Measurements from ENCODE around the gene ITCH.
"Not testable (repeated sequence)": the region's sequence is repeated elsewhere in the genome, so short reads cannot be mapped to it uniquely, and the experiment has no call there.

The ITCH gene

DNA sequence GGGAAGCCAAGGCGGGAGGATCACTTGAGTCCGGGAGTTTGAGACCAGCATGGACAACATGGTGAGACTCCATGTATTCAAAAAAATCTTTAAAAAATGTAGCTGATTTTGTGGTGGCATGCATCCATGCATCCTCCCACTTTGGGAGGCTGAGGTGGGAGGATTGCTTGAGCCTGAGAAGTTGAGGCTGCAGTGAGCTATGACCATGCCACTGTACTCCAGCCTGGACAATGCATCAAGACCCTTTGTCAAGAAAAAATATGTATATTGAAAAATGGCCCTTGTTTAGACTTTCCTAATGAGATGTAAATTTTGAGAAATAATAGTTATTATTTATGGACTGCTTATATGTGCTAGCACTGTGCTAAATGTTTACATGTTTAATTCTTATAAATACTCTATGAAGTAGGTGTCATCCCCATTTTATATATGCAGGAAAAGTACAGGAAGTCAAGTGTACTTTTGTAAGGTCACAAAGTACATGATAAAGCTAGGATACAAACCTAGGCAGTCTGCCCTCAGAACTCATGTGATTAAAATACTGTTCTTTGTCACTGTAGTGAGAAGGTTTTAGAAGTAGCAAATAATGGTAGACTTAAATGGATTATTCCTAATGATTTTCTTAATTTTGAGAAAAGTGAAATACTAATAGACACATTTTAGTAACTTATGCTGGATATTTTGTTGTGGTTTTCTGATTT, 58.8 kb downstream of the ITCH start:
- DNase-seq, result no peak

DNA sequence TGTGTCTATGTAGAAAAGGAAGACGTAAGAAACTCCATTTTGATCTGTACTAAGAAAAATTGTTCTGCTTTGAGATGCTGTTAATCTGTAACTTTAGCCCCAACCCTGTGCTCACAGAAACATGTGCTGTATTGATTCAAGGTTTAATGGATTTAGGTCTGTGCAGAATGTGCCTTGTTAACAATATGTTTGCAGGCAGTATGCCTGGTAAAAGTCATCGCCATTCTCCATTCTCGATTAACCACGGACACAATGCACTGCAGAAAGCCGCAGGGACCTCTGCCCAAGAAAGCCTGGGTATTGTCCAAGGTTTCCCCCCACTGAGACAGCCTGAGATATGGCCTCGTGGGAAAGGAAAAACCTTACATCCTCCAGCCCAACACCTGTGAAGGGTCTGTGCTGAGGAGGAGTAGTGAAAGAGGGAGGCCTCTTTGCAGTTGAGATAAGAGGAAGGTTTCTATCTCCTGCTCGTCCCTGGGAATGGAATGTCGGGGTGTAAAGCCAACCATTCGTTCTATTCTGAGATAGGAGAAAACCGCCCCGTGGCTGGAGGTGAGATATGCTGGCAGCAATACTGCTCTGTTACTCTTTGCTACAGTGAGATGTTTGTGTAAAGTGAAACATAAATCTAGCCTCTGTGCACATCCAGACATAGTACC, 62.1 kb downstream of the ITCH start:
- DNase-seq, result not testable (repeated sequence)

DNA sequence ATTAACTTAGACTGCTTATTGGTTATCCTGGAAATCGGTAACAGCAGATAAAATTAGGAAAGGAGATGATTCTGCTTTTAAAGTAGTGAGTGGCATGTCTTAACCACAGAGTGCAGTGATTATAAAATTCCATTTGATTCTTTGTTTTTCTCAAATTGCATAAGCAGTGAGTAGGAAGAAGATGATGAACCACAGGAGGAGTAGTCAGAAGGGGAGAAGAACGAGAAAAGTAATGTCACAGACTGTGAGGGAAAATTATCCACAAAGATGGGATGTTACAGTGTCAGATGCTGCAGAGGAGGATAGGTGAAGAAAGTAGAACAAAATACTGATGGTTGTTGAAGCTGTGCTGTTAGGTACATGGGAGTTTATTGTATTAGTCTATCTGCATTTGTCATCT, 63.0 kb downstream of the ITCH start:
- DNase-seq, result no peak

DNA sequence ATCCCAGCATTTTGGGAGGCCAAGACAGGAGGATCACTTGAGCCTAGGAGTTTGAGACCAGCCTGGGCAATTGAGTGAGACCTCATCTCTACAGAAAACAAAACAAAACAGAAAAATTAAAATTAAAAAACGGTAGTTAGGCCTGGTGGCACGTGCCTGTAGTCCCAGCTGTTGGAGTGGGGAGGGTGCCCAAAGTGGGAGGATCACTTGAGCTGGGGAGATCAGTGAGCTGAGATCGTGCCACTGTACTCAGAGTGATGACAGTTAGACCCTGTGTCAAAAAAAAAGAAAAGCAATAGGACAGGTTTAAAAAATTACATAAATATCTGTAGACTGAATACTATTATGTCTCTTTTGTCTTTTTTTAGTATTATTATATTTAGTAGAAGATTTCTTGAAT, 64.3 kb downstream of the ITCH start:
- DNase-seq, result no peak

DNA sequence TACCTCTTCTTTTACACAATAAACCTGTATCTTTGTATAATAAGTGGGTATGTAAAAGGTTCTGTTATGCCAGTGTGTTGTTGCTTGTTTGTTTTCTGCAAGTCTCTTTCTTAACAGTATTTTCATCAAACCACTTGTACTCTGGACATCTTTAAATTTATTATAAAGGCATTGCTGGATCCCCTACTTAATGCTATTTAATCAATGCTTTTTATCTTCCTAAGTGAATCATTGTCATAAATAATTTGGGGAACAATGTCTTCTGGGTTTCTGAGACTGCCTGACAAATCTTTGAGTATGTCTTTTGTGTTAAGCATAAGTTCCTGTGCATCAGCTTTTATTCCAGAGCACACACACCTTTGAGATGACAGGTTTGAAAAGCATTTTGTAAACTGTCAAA, 64.7 kb downstream of the ITCH start:
- DNase-seq, result no peak

DNA sequence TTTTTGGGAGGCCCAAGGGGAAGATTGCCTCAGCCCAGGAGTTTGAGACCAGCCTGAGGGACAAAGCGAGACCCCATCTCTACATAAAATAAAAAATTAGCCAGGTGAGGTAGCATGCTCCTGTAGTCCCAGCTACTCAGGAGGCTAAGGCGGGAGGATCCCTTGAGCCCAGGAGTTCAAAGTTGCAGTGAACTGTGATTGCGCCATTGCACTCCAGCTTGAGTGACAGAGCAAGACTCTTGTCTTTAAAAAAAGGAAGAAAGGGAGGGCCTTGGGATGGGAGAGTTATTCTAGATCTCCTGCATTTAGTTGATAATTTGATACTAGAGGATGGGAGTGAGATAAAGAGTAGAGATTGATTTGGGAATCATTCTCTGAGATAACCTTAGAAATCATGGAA, 68.1 kb downstream of the ITCH start:
- DNase-seq, result no peak

DNA sequence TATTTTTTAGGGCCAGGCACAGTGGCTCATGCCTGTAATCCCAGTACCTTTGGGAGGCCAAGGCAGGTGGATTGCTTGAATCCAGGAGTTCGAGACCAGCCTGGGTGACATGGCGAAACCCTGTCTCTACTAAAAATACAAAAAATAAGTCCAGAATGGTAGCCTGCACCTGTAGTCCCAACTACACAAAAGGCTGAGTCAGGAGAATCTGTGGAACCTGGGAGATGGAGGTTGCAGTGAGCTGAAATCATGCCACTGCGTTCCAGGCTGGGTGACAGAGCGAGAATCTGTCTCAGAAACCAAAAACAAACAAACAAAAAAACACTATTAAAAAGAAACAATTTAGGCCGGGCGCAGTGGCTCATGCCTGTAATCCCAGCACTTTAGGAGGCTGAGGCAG, 69.6 kb downstream of the ITCH start:
- not testable (repeated sequence) for DNase-seq

DNA sequence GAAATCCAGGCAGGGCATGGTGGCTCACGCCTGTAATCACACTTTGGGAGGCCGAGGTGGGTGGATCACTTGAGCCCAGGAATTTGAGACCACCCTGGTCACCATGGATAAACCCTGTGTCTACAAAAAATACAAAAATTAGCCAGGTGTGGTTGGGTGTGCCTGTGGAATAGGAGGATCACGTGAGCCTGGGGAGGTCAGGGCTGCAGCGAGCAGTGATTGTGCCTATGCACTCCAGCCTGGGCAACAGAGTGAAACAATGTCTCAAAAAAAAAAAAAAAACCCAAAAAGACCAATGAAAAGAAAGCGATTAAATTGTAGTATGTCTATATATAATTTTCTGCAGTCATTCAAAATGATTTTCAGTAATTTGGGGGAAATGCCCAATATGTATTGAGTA, 70.3 kb downstream of the ITCH start:
- no peak for DNase-seq

DNA sequence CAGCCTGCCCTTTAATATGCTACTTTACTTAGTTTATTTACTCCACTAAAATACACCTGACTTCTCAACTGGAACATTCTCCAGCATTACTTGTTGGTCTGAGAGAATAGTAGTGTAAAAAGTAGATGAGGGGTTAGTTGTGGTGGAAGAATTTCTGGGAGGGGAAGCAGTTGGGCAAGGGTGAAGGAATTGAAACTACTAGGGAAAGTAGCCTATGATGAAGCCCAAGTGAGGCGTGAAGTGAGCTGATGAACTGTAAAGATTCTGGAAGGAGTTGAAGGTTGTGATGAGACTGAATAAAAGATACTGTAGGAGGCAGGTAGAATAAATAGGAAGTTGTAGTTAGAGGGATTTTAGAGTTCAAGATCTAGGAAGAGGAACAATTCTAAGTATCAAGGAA, 72.5 kb downstream of the ITCH start:
- DNase-seq, result no peak

DNA sequence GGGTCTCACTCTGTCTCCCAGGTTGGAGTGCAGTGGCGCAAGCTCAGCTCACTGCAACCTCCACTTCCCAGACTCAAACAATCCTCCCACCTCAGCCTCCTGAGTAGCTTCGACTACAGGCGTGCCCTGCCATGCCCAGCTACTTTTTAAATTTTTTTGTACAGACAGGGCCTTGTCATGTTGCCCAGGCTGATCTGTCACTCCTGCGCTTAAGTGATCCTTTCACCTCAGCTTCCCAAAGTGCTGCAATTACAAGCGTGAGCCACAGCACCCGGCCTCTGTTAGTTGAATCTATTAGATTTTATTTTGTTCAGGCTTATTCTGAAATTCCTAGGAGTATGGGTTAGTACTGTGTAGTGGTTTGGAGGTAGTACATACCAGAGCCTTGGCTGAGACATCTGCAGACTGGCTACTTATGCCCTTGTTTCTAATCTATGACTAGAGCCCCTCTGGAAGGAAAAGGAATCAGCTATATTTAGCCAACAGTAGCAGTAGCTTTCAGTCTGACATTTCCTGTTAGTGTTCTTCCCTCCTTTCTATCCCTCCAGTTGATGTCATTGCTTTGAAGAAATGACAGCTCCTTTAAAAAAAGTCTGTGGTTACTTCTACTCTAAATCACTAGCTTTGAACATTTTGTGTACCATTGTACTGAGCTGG, 74.4 kb downstream of the ITCH start:
- no peak for DNase-seq

DNA sequence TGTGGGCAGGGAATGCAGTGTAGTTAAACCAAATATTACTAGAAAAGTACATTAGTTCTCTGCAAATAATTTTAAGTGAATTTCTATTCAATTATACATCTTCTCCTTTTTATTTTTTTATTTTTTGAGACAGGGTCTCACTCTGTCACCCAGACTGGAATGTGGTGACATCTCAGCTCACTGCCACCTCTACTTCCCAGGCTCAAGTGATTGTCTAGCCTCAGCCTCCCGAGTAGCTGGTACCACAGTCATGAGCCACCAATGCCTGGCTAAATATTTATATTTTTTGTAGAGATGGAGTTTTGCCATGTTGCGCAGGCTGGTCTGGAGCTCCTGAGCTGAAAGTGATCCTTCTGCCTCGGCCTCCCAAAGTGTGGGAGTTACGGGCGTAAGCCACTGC, 76.1 kb downstream of the ITCH start:
- no peak for DNase-seq

DNA sequence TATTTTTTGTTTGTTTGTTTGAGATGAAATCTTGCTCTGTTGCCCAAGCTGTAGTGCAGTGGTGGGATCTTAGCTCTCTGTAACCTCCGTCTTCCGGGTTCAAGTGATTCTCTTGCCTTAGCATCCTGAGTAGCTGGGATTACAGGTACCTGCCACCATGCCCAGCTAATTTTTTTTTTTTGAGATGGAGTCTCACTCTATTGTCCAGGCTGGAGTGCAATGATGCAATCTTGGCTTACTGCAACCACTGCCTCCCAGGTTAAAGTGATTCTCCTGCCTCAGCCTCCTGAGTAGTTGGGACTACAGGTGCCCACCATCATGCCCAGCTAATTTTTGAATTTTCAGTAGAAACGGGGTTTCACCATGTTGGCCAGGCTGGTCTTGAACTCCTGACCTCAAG, 78.3 kb downstream of the ITCH start:
- not testable (repeated sequence) for DNase-seq

DNA sequence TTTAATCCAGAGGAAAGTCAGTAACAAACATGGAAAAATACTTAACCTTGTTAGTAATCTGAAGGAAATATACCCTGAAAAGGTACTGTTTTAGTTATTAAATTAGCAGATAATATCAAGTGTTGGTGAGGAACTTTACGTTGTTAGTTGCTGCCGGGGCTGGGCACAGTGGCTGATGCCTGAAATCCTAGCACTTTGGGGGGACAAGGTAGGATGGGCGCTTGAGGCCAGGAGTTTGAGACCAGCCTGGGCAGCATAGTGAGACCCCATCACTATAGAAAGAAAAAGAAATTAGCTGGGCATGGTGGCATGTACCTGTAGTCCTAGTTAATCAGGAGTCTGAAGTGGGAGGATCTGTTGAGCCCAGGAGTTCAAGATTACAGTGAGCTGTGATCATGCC, 80.5 kb downstream of the ITCH start:
- no peak for DNase-seq

DNA sequence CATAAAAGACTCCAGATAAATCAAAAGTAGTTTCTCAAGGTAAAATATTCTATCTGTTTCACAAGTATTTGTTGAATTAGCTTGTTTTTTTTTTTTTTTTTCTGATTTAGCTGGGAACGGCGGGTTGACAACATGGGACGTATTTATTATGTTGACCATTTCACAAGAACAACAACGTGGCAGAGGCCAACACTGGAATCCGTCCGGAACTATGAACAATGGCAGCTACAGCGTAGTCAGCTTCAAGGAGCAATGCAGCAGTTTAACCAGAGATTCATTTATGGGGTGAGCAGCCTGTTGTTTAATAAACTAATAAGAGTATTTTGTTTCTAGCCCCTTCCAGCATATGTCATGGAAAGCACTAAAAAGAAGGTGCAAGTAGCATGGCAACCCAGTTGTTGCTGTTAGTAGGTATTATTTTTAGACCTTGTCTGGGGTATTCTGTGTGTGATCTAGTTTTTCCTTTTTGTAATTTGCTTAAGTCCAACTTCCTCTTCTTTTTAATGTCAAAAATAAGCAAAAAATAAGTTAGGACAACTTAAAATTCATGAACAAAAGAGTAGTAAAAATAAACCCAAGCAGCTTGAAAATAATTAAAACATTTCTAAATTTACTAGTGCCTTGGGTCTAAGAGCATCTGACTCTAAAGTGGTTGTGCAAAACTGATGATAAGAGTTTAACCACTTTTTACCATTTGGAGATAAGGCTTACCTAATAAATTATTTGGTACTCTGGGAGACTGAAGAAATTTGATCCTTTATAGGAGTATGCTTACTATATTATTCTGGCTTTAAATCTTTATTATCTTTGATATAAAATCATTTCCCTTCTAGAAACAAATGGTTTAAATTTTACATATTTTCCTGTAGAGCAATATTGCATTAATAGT, 82.3 kb downstream of the ITCH start:
- no peak for DNase-seq

DNA sequence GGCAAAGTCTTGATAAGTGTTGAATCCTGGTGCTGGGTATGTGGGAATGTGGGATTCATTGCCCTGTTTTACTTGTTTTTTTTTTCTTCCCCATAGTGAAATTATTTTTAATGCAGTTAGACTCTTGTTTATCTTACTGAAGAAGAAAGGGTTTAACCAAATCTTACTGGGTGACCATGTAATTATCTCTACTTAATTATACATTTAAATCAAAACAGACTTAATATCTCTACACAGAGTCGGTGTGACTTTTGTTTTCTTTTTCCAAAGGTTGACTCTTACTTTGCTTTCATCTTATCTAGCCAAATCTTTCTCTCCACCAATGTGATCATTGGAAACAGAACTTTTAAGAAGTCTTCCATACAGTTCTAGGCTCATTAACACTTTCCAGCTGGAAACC, 85.4 kb downstream of the ITCH start:
- no peak for DNase-seq

DNA sequence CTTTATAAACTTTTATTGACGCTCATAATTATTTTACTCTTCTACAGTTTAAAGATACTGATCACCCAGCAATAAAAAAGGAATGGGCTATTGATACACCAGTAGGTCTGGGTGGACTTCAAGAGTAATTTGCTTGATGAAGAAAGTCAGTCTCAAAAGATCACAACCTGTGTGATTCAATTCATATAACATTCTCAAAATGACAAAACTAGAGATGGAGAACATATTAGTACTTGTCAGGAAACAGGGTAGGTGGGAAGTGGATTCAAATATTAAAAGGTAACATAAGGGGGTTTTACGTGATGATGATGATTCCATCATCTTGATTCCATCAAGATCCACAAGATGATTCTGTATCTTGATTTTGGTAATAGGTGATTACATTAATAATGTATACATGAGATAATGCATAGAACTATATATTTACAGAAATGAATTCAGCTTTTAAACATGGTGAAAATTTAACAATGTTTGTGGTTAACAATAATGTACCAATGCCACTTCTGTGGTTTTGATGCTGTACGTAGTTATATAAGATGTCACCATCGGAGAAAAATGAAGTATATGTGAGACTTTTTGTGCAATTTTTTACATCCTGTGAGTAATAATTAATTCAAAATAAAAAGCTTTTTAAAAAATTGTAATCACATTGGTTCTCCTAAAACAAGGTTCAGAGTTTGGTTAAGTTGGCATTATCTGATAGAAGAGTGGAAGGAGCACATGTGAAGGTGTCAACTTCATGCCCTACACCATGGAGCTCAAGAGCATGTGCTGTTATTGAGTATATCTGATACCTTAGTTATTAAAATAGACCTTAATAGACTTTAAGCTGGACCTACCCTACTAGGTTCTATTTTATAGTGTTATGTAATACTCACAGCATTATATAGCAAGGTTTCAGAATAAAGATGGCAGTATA, 86.9 kb downstream of the ITCH start:
- DNase-seq, result no peak

DNA sequence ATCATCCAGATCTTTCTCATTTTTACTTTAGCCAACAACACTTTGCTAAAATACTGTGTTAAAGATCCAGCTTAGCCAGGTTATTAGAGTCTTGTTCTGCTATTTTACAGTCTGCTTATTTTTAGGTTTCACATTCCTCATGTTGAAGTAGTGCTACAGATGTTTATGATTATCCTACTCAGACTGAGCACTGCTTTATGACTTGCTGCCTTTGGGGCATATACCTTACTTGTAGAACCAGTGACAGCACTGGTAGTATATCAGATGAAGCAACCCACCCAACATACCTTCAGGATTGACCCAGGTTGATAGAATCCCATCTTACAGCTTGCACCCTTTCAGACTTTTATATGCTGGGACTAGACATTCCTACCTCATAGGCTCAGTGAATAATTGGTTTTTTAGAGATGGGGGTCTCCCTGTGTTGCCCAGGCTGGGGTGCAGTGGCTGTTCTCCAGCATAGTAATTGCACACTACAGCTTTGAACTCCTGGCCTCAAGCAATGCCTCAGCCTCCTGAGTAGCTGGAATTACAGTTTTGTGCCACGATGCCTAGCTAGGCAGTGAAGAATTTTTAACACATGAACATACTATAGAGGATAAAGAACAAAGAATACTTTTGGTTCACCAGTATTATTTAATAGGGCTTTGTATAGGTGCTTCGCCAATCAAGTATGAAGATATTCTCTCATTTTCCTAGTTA, 89.4 kb downstream of the ITCH start:
- no peak for DNase-seq

DNA sequence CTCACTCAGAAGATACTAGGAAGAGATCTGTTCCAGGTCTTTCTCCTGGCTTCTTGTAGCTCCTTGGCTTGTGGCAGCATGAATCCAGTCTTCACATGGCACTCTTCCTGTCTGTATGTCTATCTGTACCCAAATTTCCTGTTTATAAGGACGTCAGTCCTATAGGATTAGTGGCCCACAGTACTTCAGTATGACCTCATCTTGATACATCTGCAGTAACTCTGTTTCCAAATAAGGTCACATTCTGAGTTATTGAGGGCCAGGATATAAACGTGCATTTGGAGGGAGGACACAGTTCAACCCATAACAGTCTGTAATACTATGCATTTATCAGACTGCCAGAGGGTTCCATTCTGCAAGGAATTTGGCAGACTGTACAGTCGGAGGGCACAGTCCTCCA, 95.6 kb downstream of the ITCH start:
- no peak for DNase-seq

DNA sequence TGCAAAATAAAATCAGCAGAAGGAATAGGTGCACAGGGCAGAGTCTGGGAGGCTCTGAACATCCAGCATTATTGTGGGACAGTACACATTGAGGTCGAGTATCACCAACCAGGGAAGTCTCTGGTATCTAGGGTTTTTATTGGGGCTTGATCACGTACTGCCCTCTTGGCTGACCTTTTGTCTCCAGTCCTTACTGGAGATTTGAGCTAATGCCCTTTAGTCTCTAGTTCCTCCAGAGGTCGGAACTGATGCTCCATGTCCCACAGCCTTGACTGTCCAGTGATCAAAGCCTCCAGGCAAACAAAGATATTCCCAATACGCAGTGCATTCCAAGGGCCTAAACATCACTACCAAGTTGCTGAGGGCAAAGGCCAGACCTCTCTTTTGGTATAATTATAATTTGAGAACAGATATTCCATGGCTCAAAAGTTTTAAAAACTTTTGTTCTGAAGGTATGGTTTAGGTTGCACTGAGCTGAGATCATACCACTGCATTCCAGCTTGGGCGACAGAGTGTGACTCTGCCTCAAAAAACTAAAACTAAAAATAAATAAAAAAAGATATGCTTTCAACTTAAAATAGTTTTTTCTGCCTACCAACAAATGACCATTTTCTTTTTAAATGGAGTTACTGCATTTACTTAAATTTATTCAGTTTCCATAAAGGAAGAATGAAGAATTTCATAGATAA, 96.3 kb downstream of the ITCH start:
- DNase-seq, result no peak

DNA sequence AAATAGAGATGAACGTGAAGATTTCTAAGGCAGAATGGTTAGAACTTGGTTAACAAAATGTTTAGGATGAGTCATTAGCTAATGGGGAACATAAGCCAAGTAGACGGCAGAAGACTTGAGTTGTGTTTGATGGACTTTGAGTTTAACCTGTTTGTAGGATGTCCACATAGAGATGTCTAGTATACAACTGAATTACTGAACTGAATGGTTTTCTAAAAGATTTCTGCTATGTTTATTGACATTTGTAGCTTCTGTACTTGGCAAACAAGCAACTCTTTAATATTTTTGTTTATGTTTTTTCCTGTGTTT, 98.7 kb downstream of the ITCH start:
- DNase-seq, result no peak

DNA sequence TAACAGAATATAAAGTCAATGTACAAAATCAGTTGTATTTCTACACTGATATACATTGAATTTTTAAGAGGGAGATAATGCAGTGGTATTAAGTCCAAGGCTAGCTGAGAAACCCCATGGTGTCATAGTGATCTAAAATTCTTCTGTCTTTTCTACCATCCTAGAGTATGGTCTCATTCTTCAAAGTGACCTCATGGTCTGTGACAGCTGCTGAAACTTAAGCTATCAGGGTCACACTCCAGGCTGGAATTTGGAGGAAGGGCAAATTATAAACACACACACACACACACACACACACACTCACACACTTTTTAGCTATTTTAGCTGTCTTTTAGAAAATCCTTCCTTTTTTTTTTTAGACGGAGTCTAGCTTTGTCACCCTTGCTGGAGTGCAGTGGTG, 105.9 kb downstream of the ITCH start:
- DNase-seq, result no peak

All from SHP77 (cell line).